GM23338 (cell line): Measurements from ENCODE around the gene GRM8. TPM values are rescaled to one million over a fixed set of nuclear protein-coding genes. Genes with fewer than 3 reads are reported as not detected.

Experiments
- ATAC-seq: fragments of 200-7000 bp; cut with Tn5 transposase; 3 replicates; pipeline ENCODE4 v1.9.1; 2020
- DNase-seq: peaks from one replicate; pipeline ENCODE4 v3.0.0-alpha.2; 2015; ENCODE audit warnings: low spot score
- H2AFZ ChIP-seq: fragments of 200-600 bp; sonication (generic); 2 replicates; pipeline ENCODE4 v1.8.0; 2016; ENCODE audit warnings: antibody characterized with exemption, mild to moderate bottlenecking, moderate library complexity
- H3F3A ChIP-seq: fragments of 200-600 bp; sonication (generic); replicated peaks from 2 replicates; pipeline ENCODE4 v1.8.0; 2017; ENCODE audit warnings: antibody characterized with exemption, mixed run types, low read depth
- H3K27ac ChIP-seq: fragments of 200-600 bp; sonication (generic); 2 replicates; pipeline ENCODE4 v1.6.1; 2016; ENCODE audit warnings: low read depth
- H3K27me3 ChIP-seq: fragments of 200-600 bp; sonication (generic); 2 replicates; pipeline ENCODE4 v1.8.0; 2016; ENCODE audit warnings: mild to moderate bottlenecking, mixed run types, moderate library complexity; ENCODE audit not compliant: insufficient read depth
- H3K36me3 ChIP-seq: fragments of 200-600 bp; sonication (generic); 2 replicates; pipeline ENCODE4 v1.8.0; 2016; ENCODE audit warnings: mild to moderate bottlenecking; ENCODE audit not compliant: insufficient read depth
- H3K4me1 ChIP-seq: fragments of 200-600 bp; sonication (generic); 2 replicates; pipeline ENCODE4 v1.8.0; 2016; ENCODE audit warnings: mild to moderate bottlenecking, moderate library complexity; ENCODE audit not compliant: insufficient read depth
- H3K4me2 ChIP-seq: fragments of 200-600 bp; sonication (generic); 2 replicates; pipeline ENCODE4 v1.7.1; 2017; ENCODE audit warnings: mixed run types
- H3K4me3 ChIP-seq: fragments of 200-600 bp; sonication (generic); 2 replicates; pipeline ENCODE4 v1.6.1; 2016; ENCODE audit warnings: mixed run types
- H3K79me2 ChIP-seq: fragments of 200-600 bp; sonication (generic); replicated peaks from 2 replicates; pipeline ENCODE4 v1.8.0; 2017; ENCODE audit warnings: mild to moderate bottlenecking; ENCODE audit not compliant: insufficient read depth
- H3K9me2 ChIP-seq: fragments of 200-600 bp; sonication (generic); 2 replicates; pipeline ENCODE4 v1.8.0; 2017; ENCODE audit not compliant: insufficient read depth
- H4K20me1 ChIP-seq: fragments of 200-600 bp; sonication (generic); replicated peaks from 2 replicates; pipeline ENCODE4 v1.8.0; 2017; ENCODE audit warnings: mild to moderate bottlenecking; ENCODE audit not compliant: insufficient read depth
- H3K27ac Mint-ChIP-seq: 2 replicates; pipeline ENCODE4 v1.8.0; 2020; ENCODE audit warnings: inconsistent platforms, mild to moderate bottlenecking, moderate library complexity, mixed read lengths
- H3K27me3 Mint-ChIP-seq: 3 replicates; pipeline ENCODE4 v1.8.0; 2022; ENCODE audit warnings: low read depth, mild to moderate bottlenecking, moderate library complexity, mixed read lengths, inconsistent platforms; ENCODE audit not compliant: insufficient read depth, poor library complexity
- H3K36me3 Mint-ChIP-seq: 3 replicates; pipeline ENCODE4 v1.8.0; 2021; ENCODE audit warnings: low read depth, mild to moderate bottlenecking, inconsistent platforms, moderate library complexity, mixed read lengths
- H3K4me1 Mint-ChIP-seq: 3 replicates; pipeline ENCODE4 v1.8.0; 2020; ENCODE audit warnings: mild to moderate bottlenecking, inconsistent platforms, mixed read lengths
- H3K4me3 Mint-ChIP-seq: 3 replicates; pipeline ENCODE4 v1.8.0; 2021; ENCODE audit warnings: moderate library complexity, mild to moderate bottlenecking, inconsistent platforms, mixed read lengths
- H3K9me3 Mint-ChIP-seq: 3 replicates; pipeline ENCODE4 v1.8.0; 2020; ENCODE audit warnings: moderate library complexity, mild to moderate bottlenecking, inconsistent platforms, mixed read lengths
- CREB1 ChIP-seq: fragments of 250-450 bp; sonication (Bioruptor Pico); IDR thresholded peaks from 2 replicates; pipeline ENCODE4 v1.5.0; 2020; ENCODE audit warnings: low read depth, mild to moderate bottlenecking, moderate library complexity
- EZH2 ChIP-seq: fragments of 200-600 bp; sonication (generic); IDR thresholded peaks from one replicate; pipeline ENCODE4 v1.8.0; 2017; ENCODE audit warnings: antibody characterized with exemption, mild to moderate bottlenecking, low read depth; ENCODE audit not compliant: unreplicated experiment
- EZH2phosphoT487 ChIP-seq: fragments of 200-600 bp; sonication (generic); IDR thresholded peaks from one replicate; pipeline ENCODE4 v1.8.1; 2018; ENCODE audit warnings: antibody characterized with exemption; ENCODE audit not compliant: unreplicated experiment
- JUNB ChIP-seq: IDR thresholded peaks from one replicate; pipeline ENCODE4 v1.6.1; 2016; ENCODE audit warnings: antibody characterized with exemption; ENCODE audit not compliant: unreplicated experiment
- NANOG ChIP-seq: IDR thresholded peaks from 2 replicates; pipeline ENCODE4 v1.6.1; 2016; ENCODE audit warnings: antibody characterized with exemption, borderline replicate concordance
- POLR2AphosphoS5 ChIP-seq: IDR thresholded peaks from 2 replicates; pipeline ENCODE4 v1.6.1; 2016; ENCODE audit warnings: antibody characterized with exemption, low read depth
- STAT1 ChIP-seq: IDR thresholded peaks from one replicate; pipeline ENCODE4 v1.6.1; 2016; ENCODE audit warnings: antibody characterized with exemption; ENCODE audit not compliant: unreplicated experiment
- ZNF114 ChIP-seq: fragments of 250-450 bp; sonication (Bioruptor Pico); IDR thresholded peaks from 2 replicates; pipeline ENCODE4 v1.5.0; 2020; ENCODE audit warnings: mild to moderate bottlenecking, moderate library complexity
- ZNF331 ChIP-seq: fragments of 250-450 bp; sonication (Bioruptor Pico); IDR thresholded peaks from 2 replicates; pipeline ENCODE4 v1.5.0; 2020; ENCODE audit warnings: low read depth, mild to moderate bottlenecking, moderate library complexity
- ZNF462 ChIP-seq: fragments of 250-450 bp; sonication (Bioruptor Pico); IDR thresholded peaks from 2 replicates; pipeline ENCODE4 v1.5.0; 2020; ENCODE audit warnings: mild to moderate bottlenecking, moderate library complexity
- polyA plus RNA-seq: library from polyadenylated mRNA; unstranded; fragments of >200 nt; fragmentation: Nextera tagmentation; extraction: Ambion mirVana; gene quantifications from 2 replicates; pipeline ENCODE4 v1.2.1, GENCODE V29; 2016
- total RNA-seq: library from RNA; depleted of rRNA; stranded (reverse); fragments of >200 nt; shearing (Covaris generic); gene quantifications from 2 replicates; pipeline ENCODE4 v1.2.3, GENCODE V29; 2014
- TF ChIP-seq, protein P1 (sequence below): IDR thresholded peaks from 2 replicates; pipeline ENCODE4 v1.6.1; 2016; ENCODE audit warnings: antibody characterized with exemption
- TF ChIP-seq, protein P2 (sequence below), 2 experiments: fragments of 200-600 bp in 1 of 2; sonication (generic) in 1 of 2; conservative IDR thresholded peaks; 2 replicates each; pipeline versions ENCODE4 v1.5.1 to v1.6.1; 2016 to 2017; ENCODE audit warnings: antibody characterized with exemption in 2 of 2, low read depth in 2 of 2, mild to moderate bottlenecking in 2 of 2, moderate library complexity in 1 of 2
- TF ChIP-seq, protein P3 (sequence below): IDR thresholded peaks from one replicate; pipeline ENCODE4 v1.6.1; 2018; ENCODE audit warnings: antibody characterized with exemption; ENCODE audit not compliant: unreplicated experiment

GRM8 gene
- total and polyA plus RNA-seq, 2 experiments from 2014 or later = 1.9 to 6.6 TPM

DNA sequence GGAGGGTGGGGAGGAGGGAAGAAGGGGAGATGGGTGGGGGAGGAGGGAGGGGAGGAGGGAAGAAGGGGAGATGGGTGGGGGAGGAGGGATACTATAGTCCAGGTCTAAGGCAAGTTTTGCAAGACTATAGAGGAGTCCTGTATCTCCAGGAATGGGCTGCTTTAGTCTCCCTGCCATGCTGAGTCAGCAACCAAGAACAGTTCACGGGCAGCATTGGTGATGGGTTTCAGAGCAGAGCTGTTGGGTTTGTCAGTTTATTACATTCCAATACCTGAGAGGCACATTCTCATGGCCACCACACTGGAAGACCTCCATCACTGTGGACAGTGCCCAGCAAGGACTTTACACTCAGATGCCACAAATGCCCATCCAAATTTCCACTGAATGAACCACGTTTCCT lies 212.7 kb downstream of the GRM8 start:
- Histone ChIP-seq H3K4me1 (no peaks in the 10 kb centered on the region), H3K36me3 (no peaks in the 10 kb centered on the region), H3K9me2 (peaks cover 7% of the 10 kb centered on the region; the same call in 1 of the 2 replicates), H3K79me2 (no peaks in the 10 kb centered on the region), H3K27me3 (no peaks in the 10 kb centered on the region), H3K27ac (no peak overlapping the region), H2AFZ (no peak overlapping the region), H3K4me2 (no peak overlapping the region), H3K4me3 (no peak overlapping the region), H4K20me1 (no peaks in the 10 kb centered on the region), H3F3A (no peaks in the 10 kb centered on the region)
- DNase-seq (no peak), ATAC-seq (no peak)
- no peaks in the 10 kb centered on the region for H3K36me3 Mint-ChIP-seq
- TF ChIP-seq STAT1 (no peak), ZNF331 (CRISPR knock-in tag) (no peak), ZNF462 (no peak), EZH2phosphoT487 (no peak), JUNB (no peak), NANOG (no peak), ZNF114 (no peak), EZH2 (no peak), CREB1 (no peak), POLR2AphosphoS5 (no peak)
- TF ChIP-seq, protein P1, sequence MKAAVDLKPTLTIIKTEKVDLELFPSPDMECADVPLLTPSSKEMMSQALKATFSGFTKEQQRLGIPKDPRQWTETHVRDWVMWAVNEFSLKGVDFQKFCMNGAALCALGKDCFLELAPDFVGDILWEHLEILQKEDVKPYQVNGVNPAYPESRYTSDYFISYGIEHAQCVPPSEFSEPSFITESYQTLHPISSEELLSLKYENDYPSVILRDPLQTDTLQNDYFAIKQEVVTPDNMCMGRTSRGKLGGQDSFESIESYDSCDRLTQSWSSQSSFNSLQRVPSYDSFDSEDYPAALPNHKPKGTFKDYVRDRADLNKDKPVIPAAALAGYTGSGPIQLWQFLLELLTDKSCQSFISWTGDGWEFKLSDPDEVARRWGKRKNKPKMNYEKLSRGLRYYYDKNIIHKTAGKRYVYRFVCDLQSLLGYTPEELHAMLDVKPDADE = no peak
- TF ChIP-seq, protein P2, sequence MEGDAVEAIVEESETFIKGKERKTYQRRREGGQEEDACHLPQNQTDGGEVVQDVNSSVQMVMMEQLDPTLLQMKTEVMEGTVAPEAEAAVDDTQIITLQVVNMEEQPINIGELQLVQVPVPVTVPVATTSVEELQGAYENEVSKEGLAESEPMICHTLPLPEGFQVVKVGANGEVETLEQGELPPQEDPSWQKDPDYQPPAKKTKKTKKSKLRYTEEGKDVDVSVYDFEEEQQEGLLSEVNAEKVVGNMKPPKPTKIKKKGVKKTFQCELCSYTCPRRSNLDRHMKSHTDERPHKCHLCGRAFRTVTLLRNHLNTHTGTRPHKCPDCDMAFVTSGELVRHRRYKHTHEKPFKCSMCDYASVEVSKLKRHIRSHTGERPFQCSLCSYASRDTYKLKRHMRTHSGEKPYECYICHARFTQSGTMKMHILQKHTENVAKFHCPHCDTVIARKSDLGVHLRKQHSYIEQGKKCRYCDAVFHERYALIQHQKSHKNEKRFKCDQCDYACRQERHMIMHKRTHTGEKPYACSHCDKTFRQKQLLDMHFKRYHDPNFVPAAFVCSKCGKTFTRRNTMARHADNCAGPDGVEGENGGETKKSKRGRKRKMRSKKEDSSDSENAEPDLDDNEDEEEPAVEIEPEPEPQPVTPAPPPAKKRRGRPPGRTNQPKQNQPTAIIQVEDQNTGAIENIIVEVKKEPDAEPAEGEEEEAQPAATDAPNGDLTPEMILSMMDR (conservative IDR thresholded peaks at IDR 0.05; ENCODE audit: low read depth in 2 of 2) = no peak
- TF ChIP-seq, protein P3, sequence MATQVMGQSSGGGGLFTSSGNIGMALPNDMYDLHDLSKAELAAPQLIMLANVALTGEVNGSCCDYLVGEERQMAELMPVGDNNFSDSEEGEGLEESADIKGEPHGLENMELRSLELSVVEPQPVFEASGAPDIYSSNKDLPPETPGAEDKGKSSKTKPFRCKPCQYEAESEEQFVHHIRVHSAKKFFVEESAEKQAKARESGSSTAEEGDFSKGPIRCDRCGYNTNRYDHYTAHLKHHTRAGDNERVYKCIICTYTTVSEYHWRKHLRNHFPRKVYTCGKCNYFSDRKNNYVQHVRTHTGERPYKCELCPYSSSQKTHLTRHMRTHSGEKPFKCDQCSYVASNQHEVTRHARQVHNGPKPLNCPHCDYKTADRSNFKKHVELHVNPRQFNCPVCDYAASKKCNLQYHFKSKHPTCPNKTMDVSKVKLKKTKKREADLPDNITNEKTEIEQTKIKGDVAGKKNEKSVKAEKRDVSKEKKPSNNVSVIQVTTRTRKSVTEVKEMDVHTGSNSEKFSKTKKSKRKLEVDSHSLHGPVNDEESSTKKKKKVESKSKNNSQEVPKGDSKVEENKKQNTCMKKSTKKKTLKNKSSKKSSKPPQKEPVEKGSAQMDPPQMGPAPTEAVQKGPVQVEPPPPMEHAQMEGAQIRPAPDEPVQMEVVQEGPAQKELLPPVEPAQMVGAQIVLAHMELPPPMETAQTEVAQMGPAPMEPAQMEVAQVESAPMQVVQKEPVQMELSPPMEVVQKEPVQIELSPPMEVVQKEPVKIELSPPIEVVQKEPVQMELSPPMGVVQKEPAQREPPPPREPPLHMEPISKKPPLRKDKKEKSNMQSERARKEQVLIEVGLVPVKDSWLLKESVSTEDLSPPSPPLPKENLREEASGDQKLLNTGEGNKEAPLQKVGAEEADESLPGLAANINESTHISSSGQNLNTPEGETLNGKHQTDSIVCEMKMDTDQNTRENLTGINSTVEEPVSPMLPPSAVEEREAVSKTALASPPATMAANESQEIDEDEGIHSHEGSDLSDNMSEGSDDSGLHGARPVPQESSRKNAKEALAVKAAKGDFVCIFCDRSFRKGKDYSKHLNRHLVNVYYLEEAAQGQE = no peak
- H3K4me1 Mint-ChIP-seq = peaks cover 11% of the 10 kb centered on the region
- H3K27me3 Mint-ChIP-seq = peaks cover 3% of the 10 kb centered on the region
- H3K27ac Mint-ChIP-seq = no peak overlapping the region; the same call in 1 of the 2 replicates
- H3K9me3 Mint-ChIP-seq = no peaks in the 10 kb centered on the region
- no peak overlapping the region for H3K4me3 Mint-ChIP-seq
